Activated CD8-positive, alpha-beta memory T cell treated with anti-CD3 and anti-CD28 coated beads, Interleukin-2, amount 50 U/mL, for 24 hours (primary cell): ENCODE data around the gene NPIPA8.
"Not testable (repeated sequence)": the region's sequence is repeated elsewhere in the genome, so short reads cannot be mapped to it uniquely, and the experiment has no call there.

Experiments
- DNase-seq: peaks from one replicate; pipeline ENCODE4 v3.0.0-alpha.2; 2020; ENCODE audit errors: extremely low read depth

NPIPA8 gene

GRCh38 chr16:18336636-18337035 is at the start of gene NPIPA8:
NPIPA8 (minus strand) TSS chr16:18336736; CDS start chr16:18332662, 4,074 bp downstream.
- DNase-seq: not testable (repeated sequence)

GRCh38 chr16:18385285-18385684 is 48.7 kb upstream of the NPIPA8 start:
- not testable (repeated sequence) for DNase-seq

- DNase-seq: not testable (repeated sequence)
Measured at GRCh38 chr16:18384869-18385268, 48.3 kb upstream of the NPIPA8 start.

GRCh38 chr16:18384098-18384636 is 47.6 kb upstream of the NPIPA8 start:
- not testable (repeated sequence) for DNase-seq

- not testable (repeated sequence) for DNase-seq
Measured at GRCh38 chr16:18382696-18383095, 46.2 kb upstream of the NPIPA8 start.

GRCh38 chr16:18347742-18348141 is 11.2 kb upstream of the NPIPA8 start:
- DNase-seq: not testable (repeated sequence)

GRCh38 chr16:18346993-18347392 is 10.5 kb upstream of the NPIPA8 start:
- not testable (repeated sequence) for DNase-seq

- not testable (repeated sequence) for DNase-seq
Measured at GRCh38 chr16:18344634-18345033, 8.1 kb upstream of the NPIPA8 start.

- not testable (repeated sequence) for DNase-seq
Measured at GRCh38 chr16:18341986-18342385, 5.5 kb upstream of the NPIPA8 start.

- not testable (repeated sequence) for DNase-seq
Measured at GRCh38 chr16:18341417-18341960, 5.0 kb upstream of the NPIPA8 start.

GRCh38 chr16:18339210-18339609 is 2.7 kb upstream of the NPIPA8 start:
- DNase-seq: not testable (repeated sequence)

- not testable (repeated sequence) for DNase-seq
Measured at GRCh38 chr16:18311811-18312210, 24.7 kb downstream of the NPIPA8 start.

GRCh38 chr16:18309159-18309558 is 27.4 kb downstream of the NPIPA8 start:
- DNase-seq: not testable (repeated sequence)

- not testable (repeated sequence) for DNase-seq
Measured at GRCh38 chr16:18307241-18307640, 29.3 kb downstream of the NPIPA8 start.

GRCh38 chr16:18306066-18306465 is 30.5 kb downstream of the NPIPA8 start:
- DNase-seq: not testable (repeated sequence)

- not testable (repeated sequence) for DNase-seq
Measured at GRCh38 chr16:18303059-18303706, 33.4 kb downstream of the NPIPA8 start.

GRCh38 chr16:18297714-18298113 is 38.8 kb downstream of the NPIPA8 start:
- not testable (repeated sequence) for DNase-seq

GRCh38 chr16:18296931-18297330 is 39.6 kb downstream of the NPIPA8 start:
- DNase-seq: not testable (repeated sequence)

- not testable (repeated sequence) for DNase-seq
Measured at GRCh38 chr16:18294371-18294770, 42.2 kb downstream of the NPIPA8 start.

GRCh38 chr16:18293337-18293956 is 43.1 kb downstream of the NPIPA8 start:
- not testable (repeated sequence) for DNase-seq

- not testable (repeated sequence) for DNase-seq
Measured at GRCh38 chr16:18290959-18291358, 45.6 kb downstream of the NPIPA8 start.

- DNase-seq: not testable (repeated sequence)
Measured at GRCh38 chr16:18286342-18286741, 50.2 kb downstream of the NPIPA8 start.

- not testable (repeated sequence) for DNase-seq
Measured at GRCh38 chr16:18280319-18280718, 56.2 kb downstream of the NPIPA8 start.
